ENCODE results near the gene GADD45B.

DNA sequence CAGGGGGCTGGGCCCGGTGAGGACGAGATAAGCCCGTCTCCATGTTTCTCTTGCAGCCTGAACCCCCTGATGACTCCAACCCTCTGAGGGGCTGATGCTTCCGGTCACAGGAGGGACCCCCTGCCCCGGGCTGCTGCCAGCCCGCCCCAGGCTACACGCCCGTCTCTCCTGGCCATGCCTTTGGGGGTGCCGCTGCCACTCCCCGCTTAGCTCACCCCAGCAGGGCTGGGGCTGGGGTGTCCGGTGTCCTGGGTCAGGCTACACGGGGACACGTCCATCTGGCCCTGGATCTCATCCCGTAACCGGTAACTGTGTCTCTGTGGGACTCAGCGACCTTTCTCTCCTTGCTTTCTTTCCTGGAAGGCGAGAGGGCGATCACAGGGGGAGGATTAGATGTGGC is 40.8 kb downstream of the GADD45B start:
- TF ChIP-seq, protein P1, sequence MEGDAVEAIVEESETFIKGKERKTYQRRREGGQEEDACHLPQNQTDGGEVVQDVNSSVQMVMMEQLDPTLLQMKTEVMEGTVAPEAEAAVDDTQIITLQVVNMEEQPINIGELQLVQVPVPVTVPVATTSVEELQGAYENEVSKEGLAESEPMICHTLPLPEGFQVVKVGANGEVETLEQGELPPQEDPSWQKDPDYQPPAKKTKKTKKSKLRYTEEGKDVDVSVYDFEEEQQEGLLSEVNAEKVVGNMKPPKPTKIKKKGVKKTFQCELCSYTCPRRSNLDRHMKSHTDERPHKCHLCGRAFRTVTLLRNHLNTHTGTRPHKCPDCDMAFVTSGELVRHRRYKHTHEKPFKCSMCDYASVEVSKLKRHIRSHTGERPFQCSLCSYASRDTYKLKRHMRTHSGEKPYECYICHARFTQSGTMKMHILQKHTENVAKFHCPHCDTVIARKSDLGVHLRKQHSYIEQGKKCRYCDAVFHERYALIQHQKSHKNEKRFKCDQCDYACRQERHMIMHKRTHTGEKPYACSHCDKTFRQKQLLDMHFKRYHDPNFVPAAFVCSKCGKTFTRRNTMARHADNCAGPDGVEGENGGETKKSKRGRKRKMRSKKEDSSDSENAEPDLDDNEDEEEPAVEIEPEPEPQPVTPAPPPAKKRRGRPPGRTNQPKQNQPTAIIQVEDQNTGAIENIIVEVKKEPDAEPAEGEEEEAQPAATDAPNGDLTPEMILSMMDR (IDR thresholded peaks at IDR 0.05): no peak
- TF ChIP-seq, protein P2, sequence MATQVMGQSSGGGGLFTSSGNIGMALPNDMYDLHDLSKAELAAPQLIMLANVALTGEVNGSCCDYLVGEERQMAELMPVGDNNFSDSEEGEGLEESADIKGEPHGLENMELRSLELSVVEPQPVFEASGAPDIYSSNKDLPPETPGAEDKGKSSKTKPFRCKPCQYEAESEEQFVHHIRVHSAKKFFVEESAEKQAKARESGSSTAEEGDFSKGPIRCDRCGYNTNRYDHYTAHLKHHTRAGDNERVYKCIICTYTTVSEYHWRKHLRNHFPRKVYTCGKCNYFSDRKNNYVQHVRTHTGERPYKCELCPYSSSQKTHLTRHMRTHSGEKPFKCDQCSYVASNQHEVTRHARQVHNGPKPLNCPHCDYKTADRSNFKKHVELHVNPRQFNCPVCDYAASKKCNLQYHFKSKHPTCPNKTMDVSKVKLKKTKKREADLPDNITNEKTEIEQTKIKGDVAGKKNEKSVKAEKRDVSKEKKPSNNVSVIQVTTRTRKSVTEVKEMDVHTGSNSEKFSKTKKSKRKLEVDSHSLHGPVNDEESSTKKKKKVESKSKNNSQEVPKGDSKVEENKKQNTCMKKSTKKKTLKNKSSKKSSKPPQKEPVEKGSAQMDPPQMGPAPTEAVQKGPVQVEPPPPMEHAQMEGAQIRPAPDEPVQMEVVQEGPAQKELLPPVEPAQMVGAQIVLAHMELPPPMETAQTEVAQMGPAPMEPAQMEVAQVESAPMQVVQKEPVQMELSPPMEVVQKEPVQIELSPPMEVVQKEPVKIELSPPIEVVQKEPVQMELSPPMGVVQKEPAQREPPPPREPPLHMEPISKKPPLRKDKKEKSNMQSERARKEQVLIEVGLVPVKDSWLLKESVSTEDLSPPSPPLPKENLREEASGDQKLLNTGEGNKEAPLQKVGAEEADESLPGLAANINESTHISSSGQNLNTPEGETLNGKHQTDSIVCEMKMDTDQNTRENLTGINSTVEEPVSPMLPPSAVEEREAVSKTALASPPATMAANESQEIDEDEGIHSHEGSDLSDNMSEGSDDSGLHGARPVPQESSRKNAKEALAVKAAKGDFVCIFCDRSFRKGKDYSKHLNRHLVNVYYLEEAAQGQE (IDR thresholded peaks at IDR 0.05; ENCODE audit: insufficient read depth in 1 of 2, low read depth in 2 of 2, low read length in 1 of 2): no peak

Data from Panc1 (cell line).